Liver (tissue), 9 donors: Measurements from ENCODE around the gene GRAMD2B. TPM values are rescaled to one million over a fixed set of nuclear protein-coding genes. Genes with fewer than 3 reads are reported as not detected.

Source experiments
- DNase-seq: peaks from one replicate; pipeline ENCODE4 v3.0.0-alpha.2; 2017; ENCODE audit warnings: low spot score
- H3K27ac ChIP-seq, 2 donors: one replicate each; pipeline ENCODE4 v1.7.0; 2013; ENCODE audit warnings: inconsistent platforms in 2 of 2, low read length in 2 of 2, control low read depth in 1 of 2, low read depth in 1 of 2, mild to moderate bottlenecking in 1 of 2
- H3K27me3 ChIP-seq, 4 donors: one replicate each; pipeline versions ENCODE4 v1.6.1 to v1.7.0; 2013; ENCODE audit warnings: low read length in 3 of 4, inconsistent platforms in 1 of 4, mild to moderate bottlenecking in 1 of 4, moderate library complexity in 1 of 4; ENCODE audit not compliant: control insufficient read depth in 4 of 4, insufficient read depth in 4 of 4
- H3K36me3 ChIP-seq, 4 donors: one replicate each; pipeline versions ENCODE4 v1.6.1 to v1.7.0; 2013; ENCODE audit warnings: low read length in 3 of 4, mild to moderate bottlenecking in 3 of 4, low read depth in 1 of 4, moderate library complexity in 1 of 4; ENCODE audit not compliant: control insufficient read depth in 4 of 4, insufficient read depth in 3 of 4
- H3K4me1 ChIP-seq, 4 donors: one replicate each; pipeline versions ENCODE4 v1.6.1 to v1.7.0; 2013; ENCODE audit warnings: low read length in 3 of 4, mild to moderate bottlenecking in 3 of 4, moderate library complexity in 1 of 4; ENCODE audit not compliant: control insufficient read depth in 4 of 4, insufficient read depth in 4 of 4
- H3K4me3 ChIP-seq, 3 donors: one replicate each; pipeline versions ENCODE4 v1.6.1 to v1.7.0; 2013; ENCODE audit warnings: low read length in 3 of 3, control low read depth in 1 of 3, low read depth in 1 of 3, mild to moderate bottlenecking in 1 of 3
- H3K9ac ChIP-seq, 2 donors: one replicate each; pipeline ENCODE4 v1.7.0; 2013; ENCODE audit warnings: low read length in 2 of 2, mild to moderate bottlenecking in 2 of 2, moderate library complexity in 2 of 2, control low read depth in 1 of 2, low read depth in 1 of 2
- H3K9me3 ChIP-seq, 4 donors: one replicate each; pipeline versions ENCODE4 v1.6.1 to v1.7.0; 2013; ENCODE audit warnings: low read length in 3 of 4; ENCODE audit not compliant: control insufficient read depth in 4 of 4
- EGR1 ChIP-seq, 2 donors: IDR thresholded peaks; 2 replicates each; pipeline ENCODE4 v1.6.1; 2016 to 2018; ENCODE audit warnings: antibody characterized with exemption in 2 of 2, low read depth in 2 of 2
- GABPA ChIP-seq, 2 donors: IDR thresholded peaks in 1 of 2; conservative IDR thresholded peaks in 1 of 2; 2 replicates each; pipeline ENCODE4 v1.6.1; 2016; ENCODE audit warnings: antibody characterized with exemption in 2 of 2, mild to moderate bottlenecking in 1 of 2, moderate library complexity in 1 of 2
- HNF4G ChIP-seq: IDR thresholded peaks from 2 replicates; pipeline ENCODE4 v1.6.1; 2016; ENCODE audit warnings: antibody characterized with exemption
- JUND ChIP-seq, 2 donors: IDR thresholded peaks; 2 replicates each; pipeline ENCODE4 v1.6.1; 2016; ENCODE audit warnings: antibody characterized with exemption in 2 of 2
- NR2F2 ChIP-seq: IDR thresholded peaks from 2 replicates; pipeline ENCODE4 v1.6.1; 2016; ENCODE audit warnings: antibody characterized with exemption
- TAF1 ChIP-seq: conservative IDR thresholded peaks from 2 replicates; pipeline ENCODE4 v1.6.1; 2016; ENCODE audit warnings: antibody characterized with exemption, mild to moderate bottlenecking
- YY1 ChIP-seq: IDR thresholded peaks from 2 replicates; pipeline ENCODE4 v1.6.1; 2016; ENCODE audit warnings: antibody characterized with exemption, mild to moderate bottlenecking
- WGBS: extraction: QIAGEN DNeasy Blood & Tissue Kit; methylation state at CpG from one replicate; pipeline ENCODE4 v1.1.7; 2013; 5-methylcytosine and 5-hydroxymethylcytosine counted together
- polyA plus RNA-seq, 2 donors: library from polyadenylated mRNA; stranded (reverse) in 1 of 2; unstranded in 1 of 2; fragments of 200-250 nt in 1 of 2; fragments of >200 nt in 1 of 2; fragmentation: Nextera tagmentation in 1 of 2; extraction: Ambion mirVana in 1 of 2; gene quantifications; one replicate each; pipeline versions ENCODE4 v1.2.1 to v1.2.3, GENCODE V29; 2013 to 2015
- total RNA-seq, 2 donors: library from RNA; depleted of rRNA; stranded (reverse); fragments of >200 nt; gene quantifications; one replicate each; pipeline ENCODE4 v1.2.3, GENCODE V29; 2014
- TF ChIP-seq, protein P1 (sequence below): IDR thresholded peaks from 2 replicates; pipeline ENCODE4 v1.6.1; 2016; ENCODE audit warnings: antibody characterized with exemption, mild to moderate bottlenecking
- TF ChIP-seq, protein P2 (sequence below): fragments of 150-350 bp; IDR thresholded peaks from 2 replicates; pipeline ENCODE4 v1.5.1; 2017; ENCODE audit warnings: improper control_type of control experiment, low read depth, low read length; ENCODE audit not compliant: missing input control
- donor health status: healthy.
- donor health status: healthy.
- donor health status: healthy.
- donor health status: healthy.
- donor health status: healthy.

GRAMD2B gene
- total and polyA plus RNA-seq, 4 donors, result 6.5 to 24.1 (median 13.5) TPM

GRCh38 chr5:126462239-126463014 is 39.2 kb downstream of the GRAMD2B start (continued):
- TF ChIP-seq, protein P1, sequence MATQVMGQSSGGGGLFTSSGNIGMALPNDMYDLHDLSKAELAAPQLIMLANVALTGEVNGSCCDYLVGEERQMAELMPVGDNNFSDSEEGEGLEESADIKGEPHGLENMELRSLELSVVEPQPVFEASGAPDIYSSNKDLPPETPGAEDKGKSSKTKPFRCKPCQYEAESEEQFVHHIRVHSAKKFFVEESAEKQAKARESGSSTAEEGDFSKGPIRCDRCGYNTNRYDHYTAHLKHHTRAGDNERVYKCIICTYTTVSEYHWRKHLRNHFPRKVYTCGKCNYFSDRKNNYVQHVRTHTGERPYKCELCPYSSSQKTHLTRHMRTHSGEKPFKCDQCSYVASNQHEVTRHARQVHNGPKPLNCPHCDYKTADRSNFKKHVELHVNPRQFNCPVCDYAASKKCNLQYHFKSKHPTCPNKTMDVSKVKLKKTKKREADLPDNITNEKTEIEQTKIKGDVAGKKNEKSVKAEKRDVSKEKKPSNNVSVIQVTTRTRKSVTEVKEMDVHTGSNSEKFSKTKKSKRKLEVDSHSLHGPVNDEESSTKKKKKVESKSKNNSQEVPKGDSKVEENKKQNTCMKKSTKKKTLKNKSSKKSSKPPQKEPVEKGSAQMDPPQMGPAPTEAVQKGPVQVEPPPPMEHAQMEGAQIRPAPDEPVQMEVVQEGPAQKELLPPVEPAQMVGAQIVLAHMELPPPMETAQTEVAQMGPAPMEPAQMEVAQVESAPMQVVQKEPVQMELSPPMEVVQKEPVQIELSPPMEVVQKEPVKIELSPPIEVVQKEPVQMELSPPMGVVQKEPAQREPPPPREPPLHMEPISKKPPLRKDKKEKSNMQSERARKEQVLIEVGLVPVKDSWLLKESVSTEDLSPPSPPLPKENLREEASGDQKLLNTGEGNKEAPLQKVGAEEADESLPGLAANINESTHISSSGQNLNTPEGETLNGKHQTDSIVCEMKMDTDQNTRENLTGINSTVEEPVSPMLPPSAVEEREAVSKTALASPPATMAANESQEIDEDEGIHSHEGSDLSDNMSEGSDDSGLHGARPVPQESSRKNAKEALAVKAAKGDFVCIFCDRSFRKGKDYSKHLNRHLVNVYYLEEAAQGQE, result no peak
- no peak for TF ChIP-seq YY1

DNA sequence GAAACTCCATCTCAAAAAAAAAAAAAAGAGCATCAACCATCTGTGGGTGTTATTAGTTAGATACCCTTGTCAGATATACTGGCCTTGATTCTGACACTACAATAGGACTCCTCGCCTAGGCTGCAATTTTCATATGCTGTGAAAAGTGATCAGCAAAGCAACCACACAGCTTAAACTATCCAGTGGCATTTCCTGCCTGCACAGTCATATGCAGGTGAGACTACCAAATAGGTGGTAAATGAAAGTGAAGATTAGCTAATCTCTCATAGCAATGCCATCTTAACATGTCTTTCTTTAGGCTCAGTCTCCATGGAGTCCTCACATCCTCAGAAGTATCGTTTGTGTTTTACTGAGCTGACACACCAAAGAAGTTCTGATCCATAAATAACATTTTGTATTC is 40.8 kb downstream of the GRAMD2B start:
- Histone ChIP-seq H3K9me3 (no peaks in the 10 kb centered on the region), H3K4me1 (peaks cover 4 to 19% (median 5%) of the 10 kb centered on the region in 4 donors), H3K27me3 (no peaks in the 10 kb centered on the region), H3K9ac (no peak overlapping the region), H3K4me3 (no peak overlapping the region), H3K27ac (no peak overlapping the region), H3K36me3 (peaks cover 2 to 9% (median 5%) of the 10 kb centered on the region in 4 donors)
- TF ChIP-seq TAF1, result no peak
- no peak for TF ChIP-seq NR2F2
- 95% methylated on average over 2 of the region's 2 CpGs for WGBS
- DNase-seq, result no peak

DNA sequence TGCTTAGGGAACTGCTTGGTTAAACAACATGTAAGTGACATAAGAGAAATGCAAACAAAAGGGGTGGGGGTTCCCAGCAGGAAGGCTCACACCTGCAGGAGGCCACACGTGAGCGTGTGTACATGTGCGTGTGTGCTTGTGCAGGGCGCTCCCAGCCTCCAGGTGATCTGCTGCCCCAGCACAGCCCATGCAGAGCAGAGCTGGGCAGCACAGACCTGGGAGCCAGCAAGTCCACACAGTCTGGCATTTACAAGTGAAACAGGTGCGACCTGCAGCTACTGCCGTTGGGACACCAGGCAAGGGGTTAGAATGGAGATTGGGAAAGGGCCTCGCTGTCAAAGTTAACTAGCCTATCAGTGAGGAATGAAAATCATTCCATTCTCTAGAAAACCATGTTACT is 41.8 kb downstream of the GRAMD2B start:
- DNase-seq, result no peak
- Histone ChIP-seq H3K27ac (no peak overlapping the region), H3K27me3 (no peaks in the 10 kb centered on the region), H3K9ac (no peak overlapping the region), H3K4me3 (no peak overlapping the region), H3K36me3 (peaks cover 2 to 9% (median 5%) of the 10 kb centered on the region in 4 donors), H3K9me3 (no peaks in the 10 kb centered on the region), H3K4me1 (peaks cover 4 to 27% (median 8%) of the 10 kb centered on the region in 4 donors)
- no peak for TF ChIP-seq EGR1 (IDR thresholded peaks at IDR 0.05; ENCODE audit: low read depth in 2 of 2)
- TF ChIP-seq GABPA (IDR thresholded peaks at IDR 0.05 in 1 of 2, conservative IDR thresholded peaks at IDR 0.05 in 1 of 2), result no peak
- TF ChIP-seq JUND (IDR thresholded peaks at IDR 0.05), result no peak
- TF ChIP-seq, protein P2, sequence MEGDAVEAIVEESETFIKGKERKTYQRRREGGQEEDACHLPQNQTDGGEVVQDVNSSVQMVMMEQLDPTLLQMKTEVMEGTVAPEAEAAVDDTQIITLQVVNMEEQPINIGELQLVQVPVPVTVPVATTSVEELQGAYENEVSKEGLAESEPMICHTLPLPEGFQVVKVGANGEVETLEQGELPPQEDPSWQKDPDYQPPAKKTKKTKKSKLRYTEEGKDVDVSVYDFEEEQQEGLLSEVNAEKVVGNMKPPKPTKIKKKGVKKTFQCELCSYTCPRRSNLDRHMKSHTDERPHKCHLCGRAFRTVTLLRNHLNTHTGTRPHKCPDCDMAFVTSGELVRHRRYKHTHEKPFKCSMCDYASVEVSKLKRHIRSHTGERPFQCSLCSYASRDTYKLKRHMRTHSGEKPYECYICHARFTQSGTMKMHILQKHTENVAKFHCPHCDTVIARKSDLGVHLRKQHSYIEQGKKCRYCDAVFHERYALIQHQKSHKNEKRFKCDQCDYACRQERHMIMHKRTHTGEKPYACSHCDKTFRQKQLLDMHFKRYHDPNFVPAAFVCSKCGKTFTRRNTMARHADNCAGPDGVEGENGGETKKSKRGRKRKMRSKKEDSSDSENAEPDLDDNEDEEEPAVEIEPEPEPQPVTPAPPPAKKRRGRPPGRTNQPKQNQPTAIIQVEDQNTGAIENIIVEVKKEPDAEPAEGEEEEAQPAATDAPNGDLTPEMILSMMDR, result no peak
- 83% methylated on average over 7 of the region's 7 CpGs for WGBS

- TF ChIP-seq NR2F2 (peak; percentile 13), HNF4G (no peak)
- Histone ChIP-seq H3K4me3 (no peak overlapping the region), H3K9me3 (no peaks in the 10 kb centered on the region), H3K4me1 (peaks cover 7 to 39% (median 23%) of the 10 kb centered on the region in 4 donors), H3K36me3 (peaks cover 2 to 13% (median 8%) of the 10 kb centered on the region in 4 donors), H3K27ac (no peak overlapping the region), H3K27me3 (no peaks in the 10 kb centered on the region), H3K9ac (no peak overlapping the region)
- WGBS, result 89% methylated on average over 3 of the region's 3 CpGs
- no peak for DNase-seq
These were observed 44.9 kb downstream of the GRAMD2B start for GRCh38 chr5:126468091-126468490.
